ENCODE data around the gene RSKR.

DNA sequence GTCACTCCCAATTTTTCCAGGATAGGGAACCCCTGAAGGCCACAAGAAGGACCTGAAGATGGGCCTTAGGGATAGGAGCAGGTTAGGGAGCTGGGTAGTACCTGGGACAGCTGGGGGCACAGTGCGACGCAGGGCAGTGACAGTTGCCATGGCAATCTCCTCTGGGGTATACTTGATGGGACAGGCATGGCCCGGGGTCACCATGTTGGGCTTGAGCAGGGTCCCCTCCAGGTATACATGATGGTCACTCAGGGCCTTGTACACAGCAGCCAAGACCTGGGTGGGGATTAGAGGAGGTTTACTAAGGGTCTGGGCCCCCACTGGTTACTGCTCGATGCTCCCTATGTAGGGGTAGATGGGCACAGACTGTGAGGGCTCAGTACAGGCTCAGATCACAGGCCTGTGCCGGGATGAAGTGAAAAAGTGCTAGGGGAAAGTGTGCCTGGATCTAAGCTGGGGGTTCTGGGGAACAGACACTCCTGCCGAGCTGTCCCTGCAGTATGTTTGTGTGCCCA lies 40.0 kb downstream of the RSKR start:
- TF ChIP-seq, protein P1, sequence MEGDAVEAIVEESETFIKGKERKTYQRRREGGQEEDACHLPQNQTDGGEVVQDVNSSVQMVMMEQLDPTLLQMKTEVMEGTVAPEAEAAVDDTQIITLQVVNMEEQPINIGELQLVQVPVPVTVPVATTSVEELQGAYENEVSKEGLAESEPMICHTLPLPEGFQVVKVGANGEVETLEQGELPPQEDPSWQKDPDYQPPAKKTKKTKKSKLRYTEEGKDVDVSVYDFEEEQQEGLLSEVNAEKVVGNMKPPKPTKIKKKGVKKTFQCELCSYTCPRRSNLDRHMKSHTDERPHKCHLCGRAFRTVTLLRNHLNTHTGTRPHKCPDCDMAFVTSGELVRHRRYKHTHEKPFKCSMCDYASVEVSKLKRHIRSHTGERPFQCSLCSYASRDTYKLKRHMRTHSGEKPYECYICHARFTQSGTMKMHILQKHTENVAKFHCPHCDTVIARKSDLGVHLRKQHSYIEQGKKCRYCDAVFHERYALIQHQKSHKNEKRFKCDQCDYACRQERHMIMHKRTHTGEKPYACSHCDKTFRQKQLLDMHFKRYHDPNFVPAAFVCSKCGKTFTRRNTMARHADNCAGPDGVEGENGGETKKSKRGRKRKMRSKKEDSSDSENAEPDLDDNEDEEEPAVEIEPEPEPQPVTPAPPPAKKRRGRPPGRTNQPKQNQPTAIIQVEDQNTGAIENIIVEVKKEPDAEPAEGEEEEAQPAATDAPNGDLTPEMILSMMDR (conservative IDR thresholded peaks at IDR 0.05; ENCODE audit: low read depth in 2 of 2), result no peak
- no peak for TF ChIP-seq POLR2AphosphoS5 (IDR thresholded peaks at IDR 0.05; ENCODE audit: low read depth)
- TF ChIP-seq EZH2 (IDR thresholded peaks at IDR 0.05; ENCODE audit: low read depth, unreplicated experiment), result no peak
- no peak for TF ChIP-seq CREB1 (CRISPR knock-in tag; IDR thresholded peaks at IDR 0.05; ENCODE audit: low read depth)
